ENCODE data around the gene CNTN3. TPM values are rescaled to one million over a fixed set of nuclear protein-coding genes. Genes with fewer than 3 reads are reported as not detected.
A peak's percentile ranks its signal among the peaks of the same experiment; 100 is the strongest.

The CNTN3 gene
- total RNA-seq, 1 donor from 2014 or later = 2.2 TPM

GRCh38 chr3:74617776-74618175 lies 3.3 kb upstream of the CNTN3 start:
- H3K36me3 Mint-ChIP-seq (ENCODE audit: unreplicated experiment) = no peaks in the 10 kb centered on the region
- peaks cover 4% of the 10 kb centered on the region for H3K27me3 Mint-ChIP-seq (ENCODE audit: unreplicated experiment)
- peaks cover 3% of the 10 kb centered on the region for H3K9me3 Mint-ChIP-seq (ENCODE audit: unreplicated experiment)
- no peak for DNase-seq
- no peaks in the 10 kb centered on the region for H3K4me1 Mint-ChIP-seq (ENCODE audit: low read depth, unreplicated experiment)
- TF ChIP-seq CTCF (IDR thresholded peaks at IDR 0.05; ENCODE audit: partially characterized antibody, unreplicated experiment) = no peak
- H3K4me3 Mint-ChIP-seq (ENCODE audit: unreplicated experiment) = no peak overlapping the region
- H3K27ac Mint-ChIP-seq (ENCODE audit: unreplicated experiment) = no peak overlapping the region

GRCh38 chr3:74613521-74614106 lies 845 bp downstream of the CNTN3 start:
- DNase-seq = no peak
- H3K36me3 Mint-ChIP-seq (ENCODE audit: unreplicated experiment) = no peaks in the 10 kb centered on the region
- H3K27me3 Mint-ChIP-seq (ENCODE audit: unreplicated experiment) = peaks cover 4% of the 10 kb centered on the region
- H3K4me1 Mint-ChIP-seq (ENCODE audit: low read depth, unreplicated experiment) = no peaks in the 10 kb centered on the region
- no peak for TF ChIP-seq CTCF (IDR thresholded peaks at IDR 0.05; ENCODE audit: partially characterized antibody, unreplicated experiment)
- H3K4me3 Mint-ChIP-seq (ENCODE audit: unreplicated experiment) = peak overlapping the region; percentile 84
- H3K27ac Mint-ChIP-seq (ENCODE audit: unreplicated experiment) = no peak overlapping the region
- peaks cover 1% of the 10 kb centered on the region for H3K9me3 Mint-ChIP-seq (ENCODE audit: unreplicated experiment)

GRCh38 chr3:74613060-74613459 lies 1.4 kb downstream of the CNTN3 start:
- Mint-ChIP-seq H3K4me3 (ENCODE audit: unreplicated experiment) (peak overlapping the region; percentile 84), H3K9me3 (ENCODE audit: unreplicated experiment) (peaks cover 1% of the 10 kb centered on the region), H3K4me1 (ENCODE audit: low read depth, unreplicated experiment) (no peaks in the 10 kb centered on the region), H3K27ac (ENCODE audit: unreplicated experiment) (no peak overlapping the region), H3K27me3 (ENCODE audit: unreplicated experiment) (peaks cover 4% of the 10 kb centered on the region), H3K36me3 (ENCODE audit: unreplicated experiment) (no peaks in the 10 kb centered on the region)
- no peak for TF ChIP-seq CTCF (IDR thresholded peaks at IDR 0.05; ENCODE audit: partially characterized antibody, unreplicated experiment)
- no peak for DNase-seq

GRCh38 chr3:74611206-74611605 lies 3.3 kb downstream of the CNTN3 start:
- no peak for DNase-seq
- H3K4me1 Mint-ChIP-seq (ENCODE audit: low read depth, unreplicated experiment) = no peaks in the 10 kb centered on the region
- no peak overlapping the region for H3K4me3 Mint-ChIP-seq (ENCODE audit: unreplicated experiment)
- peaks cover 4% of the 10 kb centered on the region for H3K27me3 Mint-ChIP-seq (ENCODE audit: unreplicated experiment)
- peaks cover 1% of the 10 kb centered on the region for H3K9me3 Mint-ChIP-seq (ENCODE audit: unreplicated experiment)
- no peak for TF ChIP-seq CTCF (IDR thresholded peaks at IDR 0.05; ENCODE audit: partially characterized antibody, unreplicated experiment)
- no peak overlapping the region for H3K27ac Mint-ChIP-seq (ENCODE audit: unreplicated experiment)
- no peaks in the 10 kb centered on the region for H3K36me3 Mint-ChIP-seq (ENCODE audit: unreplicated experiment)

- TF ChIP-seq CTCF (IDR thresholded peaks at IDR 0.05; ENCODE audit: partially characterized antibody, unreplicated experiment) = no peak
- no peaks in the 10 kb centered on the region for H3K36me3 Mint-ChIP-seq (ENCODE audit: unreplicated experiment)
- no peaks in the 10 kb centered on the region for H3K9me3 Mint-ChIP-seq (ENCODE audit: unreplicated experiment)
- H3K4me1 Mint-ChIP-seq (ENCODE audit: low read depth, unreplicated experiment) = no peaks in the 10 kb centered on the region
- no peaks in the 10 kb centered on the region for H3K27me3 Mint-ChIP-seq (ENCODE audit: unreplicated experiment)
- no peak for DNase-seq
- no peak overlapping the region for H3K4me3 Mint-ChIP-seq (ENCODE audit: unreplicated experiment)
- no peak overlapping the region for H3K27ac Mint-ChIP-seq (ENCODE audit: unreplicated experiment)
Measured at GRCh38 chr3:74607803-74608202, 6.7 kb downstream of the CNTN3 start.

All from glutamatergic neuron (in vitro differentiated cells).